Posterior cingulate gyrus (tissue), 11 donors: ENCODE measurements around the gene AUTS2.

ENCODE experiments used
- DNase-seq, 10 donors: peaks; one replicate each; pipeline versions ENCODE4 v3.0.0 to v3.0.0-alpha.2; 2020 to 2021; ENCODE audit warnings: mixed read lengths in 3 of 10
- intact Hi-C: fragments of 100-400 bp; cut with DNase I; formaldehyde crosslinking; loops from one replicate; pipeline ENCODE4 v1.15.1; 2023

The AUTS2 gene

DNA sequence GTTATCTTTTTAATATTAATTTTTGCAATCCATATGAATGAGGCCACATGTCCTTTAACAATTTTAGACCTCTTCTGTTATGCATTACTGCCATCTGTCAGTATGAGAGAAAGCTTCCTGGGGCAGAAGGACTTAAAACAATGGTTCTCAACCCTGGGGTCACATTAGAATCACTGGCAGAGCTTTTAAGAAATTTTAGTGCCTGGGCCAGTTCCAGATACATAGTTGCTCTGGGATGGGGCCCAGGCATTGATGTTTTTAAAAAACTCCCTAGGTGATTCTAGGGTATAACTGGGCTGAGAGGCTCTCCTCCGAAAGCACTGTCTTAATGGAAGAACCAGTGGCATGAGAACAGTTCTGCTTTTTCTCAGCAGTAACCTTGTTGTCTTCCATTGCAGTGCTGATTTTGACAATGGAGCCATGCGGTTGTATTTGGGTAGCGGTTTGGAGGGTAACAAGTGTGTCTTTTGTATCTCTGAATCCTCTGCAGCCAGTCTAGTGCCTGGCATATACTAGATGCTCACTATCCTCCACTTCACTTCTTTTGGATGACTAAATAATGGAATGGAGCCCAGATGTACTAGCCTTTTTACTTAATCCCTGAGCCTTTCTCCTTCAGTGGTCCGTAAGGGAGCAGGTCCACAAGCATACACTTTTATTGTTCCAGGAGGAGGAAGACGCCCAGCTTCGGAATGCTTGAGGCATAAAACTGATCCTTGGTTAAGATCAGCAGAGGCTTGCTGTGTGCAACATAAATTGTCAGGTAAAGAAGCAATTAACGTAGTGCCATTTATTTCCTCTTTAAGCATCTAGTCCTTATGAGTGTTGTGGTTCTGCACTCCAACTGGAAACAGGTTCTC is 227.1 kb downstream of the AUTS2 start:
- no peak for DNase-seq
- intact Hi-C loops, result no loop called here

DNA sequence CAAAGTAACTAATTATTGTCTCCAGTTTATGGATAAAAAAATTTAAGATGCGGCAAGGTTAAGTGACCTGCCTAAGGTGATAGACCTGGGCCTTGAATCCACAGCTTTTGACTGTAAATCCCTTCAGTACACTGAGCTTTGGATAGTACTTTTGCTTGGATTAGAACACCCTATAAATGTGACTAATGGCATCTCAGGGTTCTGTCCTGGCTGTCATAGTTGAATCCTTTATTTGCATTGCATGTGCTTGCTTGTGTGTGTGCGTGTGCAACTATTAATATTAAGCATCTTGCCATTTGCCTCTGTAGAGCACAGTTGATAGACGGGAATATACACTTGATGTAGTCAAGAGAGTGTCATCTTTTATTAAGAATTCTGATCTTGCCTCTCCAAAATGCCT is 228.0 kb downstream of the AUTS2 start:
- no peak for DNase-seq
- intact Hi-C loops, result no loop called here

DNA sequence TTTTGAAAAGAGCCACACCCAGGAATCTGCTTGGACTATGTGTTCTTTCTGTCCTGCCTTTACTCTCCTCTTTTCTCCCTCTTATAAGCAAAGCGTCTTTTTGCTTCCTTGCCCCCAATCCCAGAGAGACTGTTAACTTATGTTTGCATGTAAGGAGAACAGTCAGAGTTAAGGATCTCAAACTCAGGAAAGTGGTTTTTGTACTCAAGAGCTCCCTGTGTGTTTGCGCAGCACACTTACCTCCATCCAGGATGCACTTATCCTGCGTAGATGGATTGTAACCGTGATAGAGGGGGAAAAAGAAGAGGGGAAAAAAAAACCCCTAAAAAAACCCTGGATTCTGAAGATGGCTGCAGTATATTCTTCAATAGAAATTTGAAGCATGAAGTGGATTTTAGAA is 228.9 kb downstream of the AUTS2 start:
- intact Hi-C loops, result no loop called here
- no peak for DNase-seq

DNA sequence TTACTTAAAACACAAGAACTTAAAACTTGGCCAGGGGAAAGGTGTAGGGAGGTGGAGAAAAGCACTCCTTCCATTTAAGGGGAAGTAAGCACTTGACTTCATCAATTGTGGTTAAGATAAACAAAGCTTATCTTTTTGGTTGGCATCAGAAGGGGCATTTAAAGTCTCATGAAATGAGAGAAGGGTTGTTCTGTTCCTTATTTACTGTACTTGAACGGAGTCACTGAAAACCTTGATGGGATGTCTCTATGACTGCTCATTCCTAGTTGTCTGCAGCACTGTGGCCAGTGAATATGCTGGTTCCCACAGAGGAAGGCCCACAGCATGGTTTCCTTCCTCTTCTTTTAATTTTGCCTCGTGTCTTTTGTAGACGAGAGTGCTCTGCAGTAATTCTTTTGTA is 229.3 kb downstream of the AUTS2 start:
- intact Hi-C loops, result no loop called here

DNA sequence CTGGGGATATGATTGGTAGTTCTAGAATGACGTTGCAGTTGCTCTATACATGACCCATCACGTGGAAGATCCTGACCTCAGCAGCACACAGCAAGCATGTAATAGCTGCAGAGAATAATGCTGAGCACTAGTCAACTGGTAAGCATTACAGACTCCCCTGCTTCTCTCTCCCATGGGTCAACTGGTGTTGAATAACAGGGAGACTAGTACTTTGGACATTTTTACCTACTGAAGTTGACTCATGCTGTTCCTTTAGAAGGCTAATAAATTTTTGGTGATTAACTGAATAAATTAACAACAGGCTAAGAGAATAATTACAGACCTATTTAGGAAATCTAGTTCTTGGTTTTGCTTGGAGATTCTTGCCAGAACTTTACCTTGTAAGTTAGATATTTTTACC is 234.1 kb downstream of the AUTS2 start:
- intact Hi-C loops, result no loop called here
- DNase-seq, result no peak

More for the DNA sequence above, 229.3 kb downstream of the AUTS2 start:
- no peak for DNase-seq

DNA sequence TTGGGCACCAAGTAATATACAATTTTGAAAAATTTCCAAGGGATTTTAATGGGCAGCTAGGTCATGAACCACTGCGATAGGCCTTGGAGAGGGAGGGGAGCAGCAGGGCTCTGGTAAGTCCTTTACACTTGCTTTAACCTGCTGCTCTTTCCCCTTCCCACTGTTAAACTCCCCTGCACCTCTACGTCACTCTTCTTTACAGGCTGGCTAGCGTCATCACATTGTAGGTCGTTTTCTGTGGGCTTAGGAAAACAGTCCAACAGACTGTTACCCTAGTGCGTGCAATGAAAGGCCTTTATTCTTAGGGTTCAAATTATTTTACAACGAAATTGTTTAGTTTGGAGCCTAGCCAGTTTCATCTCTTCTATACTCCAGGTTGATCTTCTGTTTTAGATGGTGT is 235.7 kb downstream of the AUTS2 start:
- DNase-seq, result no peak
- intact Hi-C loops, result no loop called here

DNA sequence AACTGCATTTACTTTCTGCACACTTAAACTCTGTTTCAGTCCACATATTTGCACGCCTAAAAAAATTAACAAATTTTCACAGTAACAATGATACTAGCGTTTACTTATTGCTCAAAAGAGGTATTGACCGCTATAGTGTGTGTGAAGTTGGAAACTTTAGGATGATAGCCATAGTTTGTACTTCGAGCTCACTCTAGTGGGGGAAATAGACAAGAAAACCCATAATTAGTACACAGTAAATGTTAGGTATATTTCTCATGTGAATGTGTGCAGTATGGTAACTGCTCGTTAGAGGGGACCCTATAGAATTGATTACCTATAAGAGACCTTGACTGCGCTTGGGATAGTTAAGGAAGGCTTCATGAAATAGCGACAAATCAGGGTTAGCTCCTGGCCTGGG is 238.4 kb downstream of the AUTS2 start:
- no peak for DNase-seq
- intact Hi-C loops, result no loop called here

DNA sequence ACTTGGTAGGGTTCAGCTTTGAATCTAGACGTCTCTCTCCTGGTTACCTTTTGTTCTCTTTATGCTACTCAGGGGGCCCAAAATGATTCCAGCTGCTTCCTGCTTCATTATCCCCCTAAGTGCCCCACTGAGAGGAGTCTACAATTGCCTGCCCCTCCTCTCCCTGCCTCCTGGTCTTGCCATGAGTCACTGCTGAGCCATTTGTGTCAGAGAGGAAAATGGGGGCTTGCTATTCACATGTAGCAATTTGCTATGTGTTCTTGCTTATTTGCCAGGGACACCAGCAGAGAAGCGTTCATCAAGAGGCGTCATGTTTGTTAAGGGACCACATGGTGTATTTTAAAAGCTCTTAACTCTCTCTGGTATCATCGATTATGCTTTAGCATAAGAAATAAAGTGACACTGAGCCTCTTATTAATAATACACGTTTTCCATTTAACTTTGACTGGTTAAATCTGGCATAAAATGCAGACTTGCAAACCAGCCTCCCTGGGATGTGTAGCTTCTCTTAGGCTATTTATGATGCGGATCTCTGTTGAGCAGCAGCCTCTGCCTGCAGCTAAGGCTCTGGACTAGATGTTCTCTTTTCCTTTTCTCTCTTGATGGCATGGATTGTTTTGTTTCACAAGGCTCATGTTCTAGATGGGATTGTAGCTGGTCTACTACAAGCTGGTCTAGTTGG is 239.3 kb downstream of the AUTS2 start:
- no peak for DNase-seq
- intact Hi-C loops, result no loop called here

DNA sequence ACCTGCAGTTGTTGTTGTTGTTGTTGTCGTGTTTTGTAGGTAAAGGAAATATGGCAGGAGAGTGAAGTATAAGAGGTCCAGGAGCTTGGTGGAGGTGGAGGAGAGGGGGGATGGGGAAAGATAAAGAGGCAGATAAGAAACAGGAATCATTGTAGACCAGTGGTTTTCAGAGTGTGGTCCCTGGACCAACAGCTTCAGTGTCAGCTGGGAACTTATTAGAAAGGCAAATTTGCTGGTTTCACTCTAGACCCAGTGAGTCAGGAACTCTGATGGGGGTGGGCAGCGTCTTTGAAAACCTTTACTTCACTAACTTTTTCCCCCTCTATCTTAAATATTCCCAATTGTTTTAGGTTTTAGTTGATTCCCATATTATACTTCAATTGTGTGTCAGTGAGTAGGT is 241.5 kb downstream of the AUTS2 start:
- intact Hi-C loops, result no loop called here
- no peak for DNase-seq

DNA sequence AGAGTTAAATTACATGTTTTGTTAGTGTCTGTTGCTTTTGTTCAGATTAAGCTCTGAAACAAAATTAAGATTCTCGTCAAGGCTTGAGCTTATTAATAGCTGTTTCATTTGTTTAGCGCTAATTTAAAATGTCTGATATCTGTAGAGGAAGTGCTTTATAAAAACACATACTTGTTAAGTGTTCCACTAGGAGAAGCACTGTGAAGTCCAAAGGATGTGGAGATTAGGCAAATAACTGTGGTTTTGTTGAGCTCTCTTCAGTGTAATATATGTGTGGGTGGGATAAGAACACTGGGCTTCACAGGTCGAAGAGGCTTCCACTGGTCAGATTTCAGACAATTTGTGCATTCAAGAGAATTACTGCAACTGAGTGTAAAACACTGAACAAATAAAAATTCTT is 242.0 kb downstream of the AUTS2 start:
- no peak for DNase-seq
- intact Hi-C loops, result no loop called here

DNA sequence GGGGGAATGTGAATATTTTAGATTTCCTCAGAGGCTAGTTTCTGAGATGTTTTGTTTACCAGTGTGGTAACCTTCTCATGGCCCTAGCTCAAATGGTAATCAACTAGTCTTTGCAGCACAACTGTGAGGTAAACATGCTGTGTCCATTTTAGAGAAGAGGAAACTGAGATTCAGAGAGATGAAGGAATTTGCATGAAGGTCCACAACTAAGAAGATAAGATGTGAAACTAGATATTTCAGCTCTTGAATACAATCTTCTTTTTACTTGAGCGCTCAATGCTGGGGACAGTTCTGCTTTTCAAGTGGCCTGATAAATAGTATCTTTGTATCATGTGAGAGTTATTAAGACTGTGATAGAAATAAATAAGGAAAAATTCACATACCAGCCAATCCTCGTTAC is 245.4 kb downstream of the AUTS2 start:
- no peak for DNase-seq
- intact Hi-C loops, result no loop called here

DNA sequence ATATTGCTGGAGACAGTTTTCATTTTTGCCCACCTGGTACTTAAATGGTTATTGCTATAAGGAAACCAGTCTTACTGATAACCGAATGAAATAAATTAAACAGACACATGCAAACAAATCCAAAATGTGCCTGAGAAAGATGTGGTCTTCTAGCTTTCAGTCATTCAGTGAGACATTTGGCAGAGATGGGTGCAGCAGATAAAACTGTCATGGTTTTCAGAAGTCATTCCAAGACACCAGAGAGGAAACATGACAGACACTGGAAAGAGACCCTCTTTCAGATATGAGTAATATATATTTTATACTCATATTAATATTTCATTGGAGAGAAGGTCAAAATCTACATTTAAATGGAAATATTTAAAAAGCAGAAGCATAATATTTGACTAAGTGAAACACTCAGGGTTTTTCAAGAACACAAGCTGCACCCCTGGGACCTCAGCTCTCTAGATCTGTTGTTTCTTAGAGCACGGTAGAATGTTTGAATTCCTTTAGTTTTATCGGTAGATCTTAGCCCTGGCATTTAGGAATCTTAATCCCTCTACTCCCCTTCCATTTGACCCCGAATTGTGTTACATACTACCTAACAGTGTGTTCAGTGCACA is 246.1 kb downstream of the AUTS2 start:
- DNase-seq, result no peak
- intact Hi-C loops, result no loop called here

DNA sequence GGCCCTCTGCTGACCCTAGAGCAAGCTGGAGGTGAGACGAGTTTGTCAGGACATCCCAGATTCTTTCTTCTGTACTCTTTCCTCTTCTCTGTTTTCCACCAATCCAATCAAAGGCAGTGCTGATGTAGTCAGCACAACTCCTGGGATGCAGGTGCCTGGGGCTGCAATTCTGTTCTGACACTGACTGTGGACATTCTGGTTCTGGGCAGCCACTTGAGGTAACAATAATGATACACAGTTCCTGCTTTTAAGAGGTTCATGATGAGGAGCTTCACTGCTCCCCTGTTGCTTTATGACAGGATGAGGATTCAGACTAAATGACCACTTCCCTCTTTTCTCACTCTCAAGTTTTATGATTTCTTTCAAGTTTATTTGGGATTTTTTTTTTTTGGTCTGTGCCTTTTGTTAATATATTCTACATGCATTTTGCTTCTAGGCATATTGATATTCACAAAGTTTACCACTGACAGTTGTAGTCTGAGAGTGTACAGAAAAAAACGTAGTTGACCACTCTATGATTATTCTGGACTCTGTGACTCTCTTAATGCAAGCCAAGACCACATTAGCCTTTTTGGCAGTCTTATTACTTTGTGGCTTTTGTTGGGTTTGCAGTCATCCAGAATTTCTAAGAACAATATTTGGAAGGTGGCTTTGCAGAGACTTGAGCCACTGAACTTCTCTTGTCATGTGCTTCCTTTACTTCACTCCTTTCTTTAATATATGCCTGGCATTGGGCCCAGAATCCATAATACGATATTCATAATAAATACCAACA is 247.6 kb downstream of the AUTS2 start:
- intact Hi-C loops, result no loop called here
- DNase-seq, result no peak

DNA sequence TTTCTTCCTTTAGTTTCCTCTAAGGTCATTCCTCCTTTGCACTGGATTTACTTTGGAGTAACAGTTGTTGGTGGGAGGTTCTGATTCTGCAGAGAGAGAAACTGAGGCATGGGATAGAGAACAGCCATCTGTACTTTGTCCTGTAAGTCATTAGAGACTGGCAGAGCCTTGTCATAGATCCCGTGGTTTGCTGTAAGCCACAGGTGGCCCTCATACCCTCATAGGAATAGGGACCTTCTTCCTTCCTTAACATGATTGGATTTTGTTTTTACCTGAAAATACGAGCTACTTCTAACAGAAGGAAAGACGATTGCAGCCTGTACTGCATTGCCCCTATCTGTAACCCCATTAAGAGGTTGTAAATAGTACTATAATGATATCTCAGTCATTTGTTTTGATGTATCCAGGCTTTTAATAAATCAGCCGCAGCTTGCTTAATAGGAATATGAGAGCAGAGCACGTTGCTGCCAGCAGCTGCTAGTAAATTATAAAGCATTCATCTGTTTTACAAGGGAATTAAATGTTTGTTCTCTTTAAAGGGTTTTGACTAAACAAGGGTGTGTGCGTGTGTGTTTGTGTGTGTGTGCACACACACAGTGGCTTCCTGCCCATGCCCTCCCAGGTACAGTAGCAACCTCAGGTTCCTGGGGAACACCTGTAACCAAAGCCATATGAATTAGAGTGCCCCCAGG is 249.8 kb downstream of the AUTS2 start:
- intact Hi-C loops, result no loop called here
- no peak for DNase-seq

DNA sequence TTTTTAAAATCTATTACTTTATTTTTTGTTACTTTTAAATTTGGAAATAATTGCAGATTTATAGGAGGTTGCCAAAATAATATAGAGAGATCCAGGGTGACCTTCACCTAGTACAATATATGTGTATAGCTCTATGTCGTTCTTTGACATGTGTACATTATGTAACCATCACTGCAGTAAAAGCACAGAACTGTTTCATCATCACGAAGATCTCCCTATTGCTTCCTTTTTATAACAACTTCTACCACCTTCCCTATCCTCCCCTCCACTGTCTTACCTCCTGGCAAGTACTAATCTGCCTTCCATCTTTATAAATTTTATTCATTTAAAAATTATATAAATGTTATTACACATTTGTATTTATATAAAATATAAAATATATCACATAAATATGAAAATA is 251.0 kb downstream of the AUTS2 start:
- no peak for DNase-seq
- intact Hi-C loops, result no loop called here

DNA sequence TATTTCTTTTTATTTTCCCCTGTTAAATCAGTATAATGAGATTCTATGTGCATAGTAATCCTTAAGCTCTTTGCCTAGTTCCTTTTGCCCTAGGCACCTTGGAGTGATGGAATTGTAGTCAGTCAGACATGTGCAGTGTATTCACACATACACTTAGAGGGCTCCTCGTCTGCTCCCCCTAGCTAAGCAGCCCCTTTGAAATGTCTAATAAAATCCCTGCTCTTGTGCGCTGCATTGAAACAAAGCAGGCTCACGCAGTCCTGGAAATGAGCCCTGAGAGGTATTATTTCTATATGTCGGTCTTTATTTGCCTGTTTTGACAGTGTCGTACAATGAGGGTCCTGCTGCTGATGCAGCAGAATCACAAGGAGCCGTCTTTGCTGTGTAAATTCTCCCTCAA is 258.7 kb downstream of the AUTS2 start:
- no peak for DNase-seq
- intact Hi-C loops, result no loop called here

DNA sequence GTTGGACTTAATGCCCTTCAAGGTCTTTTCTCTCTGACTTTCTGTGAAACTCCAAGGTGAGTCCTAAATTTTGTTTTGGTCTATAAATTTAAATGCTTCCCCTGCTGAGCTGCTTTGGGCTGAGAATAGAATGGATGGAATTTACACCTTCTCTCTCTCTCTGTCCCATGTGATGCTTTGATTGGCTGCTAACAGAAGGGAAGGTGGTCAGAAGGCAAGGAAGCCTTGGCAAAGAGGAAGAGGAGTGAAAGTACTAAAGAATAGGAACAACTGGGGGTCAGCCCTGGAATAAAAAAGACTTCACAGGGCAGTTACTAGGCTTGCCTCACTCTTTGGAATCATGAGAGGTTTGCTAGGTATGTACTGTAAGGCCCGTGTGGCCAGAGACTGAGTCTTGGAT is 260.2 kb downstream of the AUTS2 start:
- intact Hi-C loops, result no loop called here
- DNase-seq, result no peak

DNA sequence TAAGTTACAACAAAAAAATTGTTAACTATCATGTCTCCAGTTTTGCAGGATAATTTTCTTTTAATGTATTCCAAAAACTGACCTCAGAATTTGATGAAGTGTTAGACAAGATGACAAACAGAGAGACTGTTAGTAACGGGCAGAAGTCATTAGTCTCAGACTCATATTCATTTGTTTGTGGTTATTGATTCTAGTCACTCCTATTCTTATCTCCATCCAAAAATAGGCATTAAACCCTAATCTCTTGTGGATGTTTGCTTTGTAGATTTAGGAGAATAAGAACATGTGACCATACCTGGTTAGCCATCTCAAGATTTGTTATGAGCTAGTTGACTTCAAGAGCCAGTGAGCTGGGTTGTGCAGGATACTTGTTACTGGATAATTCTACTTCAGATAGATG is 261.1 kb downstream of the AUTS2 start:
- DNase-seq, result no peak
- intact Hi-C loops, result no loop called here

DNA sequence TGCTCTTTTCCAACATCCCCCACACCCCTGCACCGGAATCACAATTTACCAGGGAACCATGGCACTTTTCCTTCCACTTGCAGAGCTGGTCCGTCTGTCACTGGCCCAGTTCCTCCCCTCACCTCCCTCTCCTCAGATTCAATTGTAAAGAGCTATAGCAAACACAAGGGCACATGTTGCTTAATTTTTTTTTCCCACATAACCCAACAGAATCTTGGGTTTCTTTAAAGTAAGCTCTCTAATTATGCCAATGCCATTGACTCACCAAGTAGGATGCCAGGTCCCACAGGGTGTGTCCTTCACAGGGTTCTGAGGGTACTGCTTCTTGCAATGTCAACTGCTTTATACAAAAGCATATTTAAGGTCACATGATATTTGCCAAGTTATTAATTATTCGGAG is 262.2 kb downstream of the AUTS2 start:
- intact Hi-C loops, result no loop called here
- DNase-seq, result no peak

DNA sequence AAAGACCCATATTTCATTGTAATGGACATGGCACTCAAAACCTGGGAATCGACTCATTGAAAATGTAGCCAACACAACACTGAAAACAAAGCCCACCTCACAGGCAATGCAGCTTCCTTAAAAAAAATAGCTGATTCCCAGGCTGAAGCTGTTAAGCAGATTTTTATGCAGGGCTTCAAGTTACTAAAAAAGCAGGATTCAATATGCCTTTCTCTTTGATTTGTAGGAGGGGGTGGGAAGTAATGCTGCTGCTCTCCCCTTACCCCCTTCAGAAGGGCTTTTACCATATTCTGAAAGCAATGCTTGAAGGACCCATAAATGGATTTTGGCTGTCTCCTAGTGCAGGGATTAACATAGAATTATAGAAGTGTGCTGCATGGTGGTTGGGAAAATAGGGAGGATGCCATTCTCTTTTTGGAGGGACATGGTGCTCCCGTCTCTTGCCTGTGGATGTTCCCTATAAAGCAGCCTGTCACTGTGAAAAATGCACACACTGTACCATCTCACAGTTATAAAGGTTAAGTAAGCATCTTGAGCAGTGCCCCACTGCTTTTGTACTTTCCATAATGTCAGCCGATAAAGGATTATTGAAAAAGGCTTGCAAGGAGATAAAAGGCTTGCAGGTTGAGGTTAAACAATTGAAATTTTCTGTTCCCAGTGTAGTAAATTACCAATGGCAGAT is 262.8 kb downstream of the AUTS2 start:
- DNase-seq, result no peak
- intact Hi-C loops, result no loop called here
